Heart left ventricle (tissue), 16 donors: ENCODE measurements around the gene UQCRC1. TPM values are rescaled to one million over a fixed set of nuclear protein-coding genes. Genes with fewer than 3 reads are reported as not detected.

Source experiments
- ATAC-seq, 4 donors: fragments of 200-7000 bp; cut with Tn5 transposase; one replicate each; pipeline ENCODE4 v1.9.1; 2020 to 2022; ENCODE audit warnings: moderate library complexity in 4 of 4, mild to moderate bottlenecking in 3 of 4, moderate number of reproducible peaks in 1 of 4
- DNase-seq, 5 donors: peaks; one replicate each; pipeline ENCODE4 v3.0.0-alpha.2; 2020
- H3K27ac ChIP-seq, 12 donors: fragments of 200-600 bp; sonication (generic) in 4 of 12; one replicate each; pipeline versions ENCODE4 v1.5.0 to v1.8.0; 2016 to 2022; ENCODE audit warnings: mild to moderate bottlenecking in 2 of 12
- H3K27me3 ChIP-seq, 9 donors: fragments of 200-600 bp; sonication (generic) in 2 of 9; one replicate each; pipeline versions ENCODE4 v1.5.1 to v1.8.0; 2016 to 2022; ENCODE audit warnings: mild to moderate bottlenecking in 3 of 9
- H3K36me3 ChIP-seq, 9 donors: fragments of 200-600 bp; sonication (generic) in 2 of 9; one replicate each; pipeline versions ENCODE4 v1.5.0 to v1.8.0; 2018 to 2022; ENCODE audit warnings: mild to moderate bottlenecking in 2 of 9
- H3K4me1 ChIP-seq, 12 donors: fragments of 200-600 bp; sonication (generic) in 4 of 12; one replicate each; pipeline versions ENCODE4 v1.5.0 to v1.8.0; 2016 to 2022; ENCODE audit warnings: mild to moderate bottlenecking in 3 of 12
- H3K4me3 ChIP-seq, 12 donors: fragments of 200-600 bp; sonication (generic) in 4 of 12; one replicate each; pipeline versions ENCODE4 v1.5.0 to v1.8.0; 2017 to 2022; ENCODE audit warnings: mild to moderate bottlenecking in 9 of 12, moderate library complexity in 4 of 12
- H3K9me3 ChIP-seq, 12 donors: fragments of 200-600 bp; sonication (generic) in 4 of 12; one replicate each; pipeline versions ENCODE4 v1.5.0 to v1.8.0; 2016 to 2022; ENCODE audit warnings: mild to moderate bottlenecking in 1 of 12
- CTCF ChIP-seq, 12 donors: fragments of 200-600 bp; sonication (generic) in 4 of 12; IDR thresholded peaks; one replicate each; pipeline versions ENCODE4 v1.5.0 to v1.8.0; 2018 to 2022; ENCODE audit warnings: antibody characterized with exemption in 12 of 12, mild to moderate bottlenecking in 5 of 12
- POLR2A ChIP-seq, 2 donors: fragments of 450-650 bp; IDR thresholded peaks; one replicate each; pipeline ENCODE4 v1.6.1; 2017; ENCODE audit warnings: antibody characterized with exemption in 2 of 2, mild to moderate bottlenecking in 2 of 2, moderate library complexity in 2 of 2
- WGBS, 4 donors: extraction: QIAGEN DNeasy Blood & Tissue Kit in 2 of 4; methylation state at CpG; one replicate each; pipeline versions ENCODE4 v1.1.5 to v1.1.7; 2013 to 2018; 5-methylcytosine and 5-hydroxymethylcytosine counted together
- intact Hi-C, 10 donors: fragments of 100-400 bp; cut with DNase I; formaldehyde crosslinking; loops; one replicate each; pipeline versions ENCODE4 v1.11.1 to v1.14.2; 2022
- polyA plus RNA-seq, 2 donors: library from polyadenylated mRNA; stranded (reverse); fragments of 200-250 nt; gene quantifications; one replicate each; pipeline ENCODE4 v1.2.3, GENCODE V29; 2013
- total RNA-seq, 9 donors: library from RNA; depleted of rRNA in 2 of 9; stranded (reverse); fragments of >200 nt in 2 of 9; fragmentation: NEBNext Ultra II Directional in 3 of 9; extraction: Animal tissue kit (Norgen Biotek cat#: 25700) in 3 of 9; gene quantifications; one replicate each; pipeline versions ENCODE4 v1.1.0 to v1.2.4, GENCODE V29; 2016 to 2023
- donor health status: ischemic (EF 13 %, LVEDD 7.1; RV severe dilation, severe dysfunction).
- donor health status: healthy with polysubstance abuse.
- donor health status: DM: no; HTN: yes; CAD: no.
- donor health status: DM: no; HTN: no; CAD: no.
- donor health status: ischemic (EF 25% LVEDD 6.9; RV normal size, moderate dysfunction).
- donor health status: ischemic (EF 25% LVEDD 5.7; RV mildly dilated, moderate dysfunction).
- donor health status: healthy.
- donor health status: DM: yes; HTN: yes; CAD: no.
- donor health status: ischemic (EF 35%, LVEDD 5.7; RV mildly dilated, moderate dysfunction).
- donor health status: nonischemic (EF 11% LVEDD 7.7; RV severe dilation, severe dysfunction).
- donor health status: DM: yes; HTN: yes; CAD: no.
- donor health status: PGD.
- donor health status: ischemic (EF 29% LVEDD 5.4; RV normal size, mild dysfunction).
- donor health status: nonischemic (EF 23%, LVEDD 6.1; RV moderate dilation, normal function).

UQCRC1 gene
- total and polyA plus RNA-seq, 11 donors = 580 to 2,191 (median 1,008) TPM

GRCh38 chr3:48556796-48557626 is 52.4 kb downstream of the UQCRC1 start, which contains the start of gene PFKFB4:
Gene PFKFB4, minus strand, starts transcription at chr3:48556803. Its CDS starts 26 bp downstream, at chr3:48556777.
- Histone ChIP-seq H3K4me3 (peak within 1 kb of the TSS; percentile 26 to 70 (median 58)), H3K27ac (peak within 1 kb of the TSS in 11 of 12 donors; percentile 19 to 92 (median 64)), H3K9me3 (no peaks in the 10 kb centered on the region), H3K4me1 (peaks cover 5 to 83% (median 33%) of the 10 kb centered on the region in 12 donors), H3K27me3 (no peaks in the 10 kb centered on the region), H3K36me3 (no peaks in the 10 kb centered on the region)
- peak; percentile 92 to 94 (median 93) for ATAC-seq
- peak in 4 of 12 donors; percentile 11 to 34 (median 20) for TF ChIP-seq CTCF (IDR thresholded peaks at IDR 0.05)
- peak in 1 of 2 donors; percentile 38 for TF ChIP-seq POLR2A (IDR thresholded peaks at IDR 0.05)
- peak; percentile 99 for DNase-seq
- intact Hi-C loops = loop anchor here in 5 of 10 donors (2.0 to 10.0 kb wide), 6 partner anchors 50 to 282 kb away; partner anchors contain the start of genes UQCRC1 (in 2 of the 5), ATRIP (in 1 of the 5) and SLC26A6 (in 1 of the 5)
- 1% methylated on average over 41 to 53 of the region's 53 CpGs for WGBS, 4 donors

GRCh38 chr3:48555949-48556795 is 53.3 kb downstream of the UQCRC1 start:
- intact Hi-C loops = loop anchor here in 5 of 10 donors (2.0 to 10.0 kb wide), 6 partner anchors 49 to 281 kb away; partner anchors contain the start of genes UQCRC1 (in 2 of the 5), ATRIP (in 1 of the 5) and SLC26A6 (in 1 of the 5)
- H3K4me1 ChIP-seq = peaks cover 5 to 78% (median 32%) of the 10 kb centered on the region in 12 donors
- peak in 1 of 5 donors; percentile 25 for DNase-seq
- no peak for ATAC-seq
- H3K9me3 ChIP-seq = no peaks in the 10 kb centered on the region
- WGBS, 4 donors = 15 to 37% (median 19%) methylated on average over 10 to 29 of the region's 29 CpGs
- TF ChIP-seq CTCF (IDR thresholded peaks at IDR 0.05) = no peak
- TF ChIP-seq POLR2A (IDR thresholded peaks at IDR 0.05) = no peak
- H3K36me3 ChIP-seq = no peaks in the 10 kb centered on the region
- H3K4me3 ChIP-seq = peak overlapping the region in 11 of 12 donors; percentile 34 to 70 (median 59)
- no peaks in the 10 kb centered on the region for H3K27me3 ChIP-seq
- peak overlapping the region in 6 of 12 donors; percentile 27 to 92 (median 65) for H3K27ac ChIP-seq

GRCh38 chr3:48555231-48555948 is 54.1 kb downstream of the UQCRC1 start:
- no peak for ATAC-seq
- intact Hi-C loops = loop anchor here in 4 of 10 donors (5.0 to 10.0 kb wide), 5 partner anchors 48 to 281 kb away; partner anchors contain the start of genes UQCRC1 (in 2 of the 4) and ATRIP (in 1 of the 4)
- H3K36me3 ChIP-seq = no peaks in the 10 kb centered on the region
- H3K27me3 ChIP-seq = no peaks in the 10 kb centered on the region
- H3K4me3 ChIP-seq = peak overlapping the region in 1 of 12 donors; percentile 70
- TF ChIP-seq CTCF (IDR thresholded peaks at IDR 0.05) (no peak), POLR2A (IDR thresholded peaks at IDR 0.05) (no peak)
- no peak for DNase-seq
- H3K9me3 ChIP-seq = no peaks in the 10 kb centered on the region
- 91 to 94% (median 93%) methylated on average over 10 of the region's 10 CpGs for WGBS, 4 donors
- H3K27ac ChIP-seq = no peak overlapping the region
- peaks cover 5 to 70% (median 26%) of the 10 kb centered on the region in 12 donors for H3K4me1 ChIP-seq
